Hematopoietic multipotent progenitor cell treated with erythropoietin and hydrocortisone succinate and interleukin-3 and kit ligand, for 6 days (in vitro differentiated cells): ENCODE data around the gene PLB1.
"Not testable (repeated sequence)": the region's sequence is repeated elsewhere in the genome, so short reads cannot be mapped to it uniquely, and the experiment has no call there.

Experiments
- DNase-seq: peaks from one replicate; pipeline ENCODE4 v3.0.0-alpha.2; 2015

PLB1 gene

DNA sequence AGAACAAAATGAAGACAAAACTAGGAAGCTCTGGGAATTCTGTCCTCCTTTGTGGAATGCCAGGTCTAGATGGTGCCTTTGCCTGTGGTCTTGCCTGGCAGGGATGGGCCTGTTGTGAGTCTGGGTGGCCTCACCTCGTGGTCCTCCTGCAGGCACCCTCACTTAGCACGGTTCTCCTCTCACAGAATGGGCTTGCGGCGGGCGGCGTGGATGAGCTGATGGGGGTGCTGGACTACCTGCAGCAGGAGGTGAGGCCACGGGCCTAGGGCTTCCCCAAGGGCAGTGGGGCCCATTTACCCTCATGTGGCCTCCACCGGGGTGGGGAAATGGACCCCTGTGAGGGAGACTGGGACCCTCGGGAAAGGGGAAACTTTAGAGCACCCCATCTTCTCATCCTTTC is 42.3 kb downstream of the PLB1 start:
- no peak for DNase-seq

DNA sequence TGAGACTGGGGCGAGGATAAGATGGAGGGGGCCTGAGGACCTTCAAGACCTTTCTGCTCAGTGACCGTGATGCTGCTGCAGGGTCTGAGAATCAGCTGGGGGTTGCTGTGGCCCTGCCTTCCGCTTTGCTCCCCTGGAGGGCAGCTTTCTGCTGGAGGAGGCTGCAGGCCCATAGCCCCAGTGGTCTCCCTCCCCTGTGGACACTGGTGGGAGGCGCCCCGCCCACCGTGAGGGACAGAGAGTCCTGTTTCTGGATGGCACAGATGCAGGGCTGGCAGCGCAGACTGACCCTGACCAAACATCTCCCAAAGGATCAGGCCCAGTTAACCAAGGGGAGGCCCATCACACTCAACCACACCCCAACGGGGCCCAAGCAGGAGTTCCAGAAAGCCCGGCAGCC is 42.8 kb downstream of the PLB1 start:
- no peak for DNase-seq

DNA sequence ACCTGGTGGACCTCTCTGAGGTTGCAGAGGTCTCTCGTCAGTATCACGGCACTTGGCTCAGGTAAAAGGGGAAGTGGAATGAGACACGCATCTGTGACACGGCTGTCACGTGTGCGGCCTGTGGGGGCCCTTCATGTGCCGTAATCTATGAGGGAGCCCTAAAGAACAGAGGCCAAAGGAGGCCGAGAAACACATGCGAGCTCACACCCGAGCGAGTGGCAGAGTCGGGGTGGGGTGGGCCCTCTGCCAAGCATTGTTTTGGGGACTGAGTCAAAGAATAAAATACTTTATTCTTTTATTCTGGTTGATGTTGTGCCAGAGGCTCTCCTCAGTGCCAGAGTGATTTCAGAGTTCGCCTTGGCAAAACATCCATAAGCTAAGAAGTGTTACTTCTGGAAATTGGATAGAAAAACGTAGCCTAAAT is 43.3 kb downstream of the PLB1 start:
- DNase-seq = no peak

DNA sequence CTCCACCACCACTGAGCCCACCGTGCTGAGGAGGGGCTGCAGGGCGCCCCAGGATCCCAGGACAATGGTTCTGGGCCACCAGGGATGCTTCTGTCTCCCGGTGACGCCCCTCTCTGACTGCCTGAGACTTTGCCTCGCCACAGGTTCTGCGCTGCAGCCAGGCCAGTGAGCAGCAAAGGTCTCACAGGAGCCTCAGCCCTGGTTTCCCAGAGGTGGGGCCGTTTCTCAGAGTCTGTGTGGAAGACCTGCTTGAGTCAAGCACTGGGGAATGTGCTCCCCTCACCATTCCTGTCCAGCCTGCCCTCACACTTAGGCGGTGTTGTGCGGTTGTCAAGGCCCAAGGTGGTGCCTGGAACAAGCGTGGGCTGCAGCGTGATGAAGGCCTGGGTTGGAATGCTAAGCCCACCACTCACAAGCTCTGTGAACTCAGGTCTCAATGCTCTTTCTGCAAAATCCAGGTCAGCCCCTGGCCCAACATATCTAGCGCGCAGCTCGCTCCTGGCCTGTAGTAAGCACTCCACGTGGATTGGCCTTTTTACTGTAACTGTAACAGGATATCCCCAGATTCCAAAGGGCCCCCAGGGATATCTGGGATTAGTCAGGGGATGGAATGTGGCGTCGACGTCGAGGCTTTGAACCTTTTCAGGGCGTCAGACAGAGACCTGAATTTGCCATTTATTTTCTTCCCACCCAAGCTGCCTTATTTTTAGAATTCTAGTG is 47.6 kb downstream of the PLB1 start:
- no peak for DNase-seq

DNA sequence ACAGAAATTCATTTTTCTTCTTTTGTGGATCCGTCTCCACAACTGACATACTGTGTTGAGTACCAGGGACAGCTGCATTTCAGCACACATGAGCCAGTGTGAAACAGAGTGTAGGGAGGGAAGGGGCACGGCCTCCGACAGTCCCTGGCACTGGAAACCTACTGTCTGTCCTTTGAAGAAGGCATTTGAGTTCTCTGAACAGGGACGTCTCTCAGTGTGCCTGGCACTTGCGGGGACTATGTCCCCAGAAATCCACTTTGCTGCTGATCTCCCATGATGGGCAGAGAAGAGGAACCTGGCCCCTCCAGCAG is 48.1 kb downstream of the PLB1 start:
- no peak for DNase-seq

DNA sequence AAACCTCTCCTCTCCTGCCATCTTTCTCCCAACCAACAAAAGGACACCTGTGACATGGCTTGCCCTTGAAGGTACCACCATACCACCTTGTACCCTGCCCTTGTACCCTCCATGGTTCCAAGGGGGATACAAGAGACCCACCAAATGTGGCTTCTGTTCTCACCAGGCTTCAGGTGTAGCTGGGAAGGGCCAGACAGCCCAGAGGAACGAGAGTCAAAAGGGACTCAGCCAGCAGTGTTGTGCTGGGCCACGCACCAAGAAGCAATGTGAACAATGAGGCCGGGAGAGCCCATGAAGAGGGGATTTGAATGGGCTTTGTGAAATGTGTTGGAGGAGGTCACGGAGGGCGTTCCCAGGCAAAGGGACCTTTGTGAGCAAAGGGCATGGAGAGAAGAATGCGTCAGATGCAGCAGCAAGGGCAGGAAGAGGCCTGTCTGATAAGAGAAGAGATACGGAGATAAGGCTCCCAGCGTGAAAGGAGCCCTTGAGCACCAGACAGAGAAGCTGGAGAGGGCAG is 48.6 kb downstream of the PLB1 start:
- DNase-seq = peak; percentile 51

DNA sequence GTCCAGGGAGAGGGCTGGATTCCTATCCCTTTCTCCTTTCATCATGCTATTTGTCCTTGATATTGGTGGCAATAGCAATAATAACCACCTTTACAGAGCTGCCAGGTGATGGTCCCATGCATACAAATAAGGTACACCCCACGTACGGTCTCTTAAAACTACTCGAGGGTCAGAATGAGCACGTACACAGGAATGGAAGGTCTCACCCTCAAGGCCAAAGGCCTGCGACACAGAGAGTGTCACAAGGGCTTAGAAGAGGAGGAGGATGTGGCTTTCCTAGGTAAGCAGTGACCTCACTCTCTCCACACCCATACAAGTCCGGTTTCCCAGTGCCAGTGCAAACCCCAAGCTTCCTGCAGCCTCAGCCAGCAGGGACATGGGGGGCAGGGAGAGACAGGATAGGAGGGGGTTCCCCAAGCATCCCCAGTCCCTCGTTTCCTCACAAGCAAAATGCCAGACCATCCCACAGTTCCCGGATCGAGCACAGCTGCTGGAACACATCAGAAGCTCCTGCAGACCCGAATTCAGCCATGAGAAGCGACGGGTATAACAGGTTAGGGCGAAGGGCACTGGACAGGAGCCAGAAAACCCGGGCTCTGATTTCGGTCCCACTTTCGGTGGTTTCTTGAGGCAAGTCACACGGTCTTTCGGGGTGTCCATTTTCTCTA is 49.2 kb downstream of the PLB1 start:
- DNase-seq = no peak

DNA sequence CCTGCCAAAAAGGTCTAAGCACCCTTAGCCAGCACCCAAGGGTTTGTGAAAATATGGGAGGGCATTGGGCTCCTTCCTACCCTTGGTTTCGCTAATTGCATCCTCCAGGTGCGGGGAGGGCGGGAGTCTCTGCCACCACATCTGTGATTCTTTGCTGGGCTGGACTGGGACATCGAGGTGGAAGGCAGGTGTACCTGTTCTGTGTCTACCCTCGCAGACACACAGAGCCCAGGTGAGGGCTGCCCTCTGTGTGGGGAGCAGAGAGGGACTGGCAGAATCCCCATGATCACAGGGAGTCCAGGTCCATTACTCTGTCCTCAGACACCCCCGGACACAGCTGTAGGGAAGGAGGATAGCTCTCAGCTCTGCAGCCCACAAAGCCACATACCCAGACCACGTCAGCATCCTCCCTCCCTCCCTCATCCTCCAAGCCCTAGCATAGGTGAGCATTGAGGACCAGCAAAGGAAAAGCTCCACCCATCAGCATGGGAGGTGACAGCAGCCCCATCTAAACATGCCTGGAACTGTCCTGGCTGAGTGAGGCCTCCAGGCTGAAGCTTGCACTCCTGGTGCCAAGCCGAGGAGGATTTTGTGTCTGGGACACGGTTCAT is 49.8 kb downstream of the PLB1 start:
- no peak for DNase-seq

DNA sequence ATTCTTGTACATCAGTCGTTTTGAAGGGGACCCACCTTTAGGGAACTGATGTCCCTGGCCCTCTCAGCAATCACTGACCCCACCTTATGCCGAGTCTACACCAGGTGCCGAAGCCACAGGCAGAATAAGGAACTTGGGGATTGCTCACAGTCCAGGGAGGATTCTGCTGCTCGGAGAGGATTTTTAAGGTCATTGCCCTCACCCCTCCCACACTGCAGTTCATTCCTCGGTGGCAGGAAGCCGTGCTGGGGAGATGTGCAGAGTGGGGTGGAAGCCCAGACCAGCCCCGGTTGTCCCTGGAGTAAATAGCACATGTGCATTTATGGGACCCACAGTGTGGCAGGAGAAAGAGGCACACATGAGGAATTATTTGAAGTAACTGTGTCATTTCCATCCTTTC is 50.4 kb downstream of the PLB1 start:
- no peak for DNase-seq

DNA sequence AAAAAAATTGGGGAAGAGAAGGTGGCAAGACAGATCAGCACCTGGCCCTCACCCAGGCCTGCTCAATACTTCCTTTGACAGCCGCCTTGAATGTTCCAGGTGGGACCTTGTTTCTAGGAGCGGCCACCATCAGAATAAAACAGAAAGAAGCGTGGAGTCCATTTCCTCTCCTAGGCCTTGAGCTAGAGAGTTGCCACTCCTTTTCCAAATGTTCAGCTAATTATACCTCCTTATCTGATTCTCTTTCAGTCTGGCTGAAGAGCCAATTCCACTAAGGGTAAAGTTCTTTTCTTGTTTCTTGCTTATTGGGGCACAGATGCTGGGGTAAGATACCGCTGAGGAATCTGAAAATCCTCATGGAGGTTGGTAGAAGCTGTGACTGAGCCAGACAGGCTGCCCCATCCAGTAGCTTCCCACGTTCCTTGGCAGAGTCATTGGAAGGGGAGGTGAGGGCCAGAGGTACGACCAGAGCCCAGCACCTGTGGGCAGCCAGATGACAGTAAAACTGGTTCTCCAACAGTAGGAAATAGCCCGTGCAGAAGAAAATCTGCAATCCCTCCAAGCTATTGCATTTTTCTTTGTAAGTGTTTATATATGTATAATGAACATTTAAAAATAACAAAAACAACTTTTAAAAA is 51.5 kb downstream of the PLB1 start:
- DNase-seq = no peak

DNA sequence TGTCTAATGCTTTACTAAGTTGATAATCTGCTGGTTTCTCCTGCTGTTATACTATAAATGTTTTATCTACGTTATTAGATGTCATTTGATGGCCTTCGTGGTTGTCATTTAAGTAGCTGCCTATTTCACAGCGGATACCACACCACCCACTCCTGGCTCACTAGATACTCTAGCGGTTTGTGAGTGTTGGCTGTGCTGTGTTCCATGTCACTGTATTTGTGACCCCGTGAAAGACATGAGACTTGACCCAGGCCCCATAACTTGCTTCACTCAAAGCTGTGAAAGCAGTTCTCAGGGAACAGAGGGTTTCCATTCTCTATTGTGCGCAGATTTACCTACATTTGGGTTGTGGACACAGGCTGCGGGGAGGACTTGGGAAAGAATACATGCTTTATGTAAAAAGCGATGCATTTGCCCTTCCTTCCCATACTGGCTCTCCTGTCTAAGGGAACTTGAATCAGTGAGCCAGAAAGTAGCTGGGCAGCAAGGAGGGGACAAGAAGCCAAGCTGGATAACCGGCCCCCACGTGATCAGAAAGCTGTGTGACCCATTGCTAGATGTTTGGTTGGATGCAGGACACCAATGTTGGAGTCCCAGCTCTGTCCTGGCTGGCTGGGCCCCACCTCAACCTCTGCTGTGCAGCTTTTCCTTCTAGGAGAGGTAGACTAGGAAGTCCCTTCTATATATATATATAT is 52.2 kb downstream of the PLB1 start:
- DNase-seq = no peak

DNA sequence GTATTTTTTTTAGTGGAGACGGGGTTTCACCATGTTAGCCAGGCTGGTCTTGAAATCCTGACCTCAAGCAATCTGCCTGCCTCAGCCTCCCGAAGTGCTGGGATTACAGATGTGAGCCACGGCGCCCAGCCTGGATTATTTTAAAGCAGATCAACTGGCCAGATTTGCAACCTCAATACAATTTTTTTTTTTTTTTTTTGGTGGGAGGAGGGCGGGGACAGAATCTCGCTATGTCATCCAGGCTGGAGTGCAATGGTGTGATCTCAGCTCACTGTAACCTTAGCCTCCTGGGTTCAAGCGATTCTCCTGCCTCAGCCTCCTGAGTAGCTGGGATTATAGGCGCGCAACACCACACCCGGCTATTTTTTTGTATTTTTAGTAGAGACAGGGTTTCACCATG is 54.5 kb downstream of the PLB1 start:
- not testable (repeated sequence) for DNase-seq

DNA sequence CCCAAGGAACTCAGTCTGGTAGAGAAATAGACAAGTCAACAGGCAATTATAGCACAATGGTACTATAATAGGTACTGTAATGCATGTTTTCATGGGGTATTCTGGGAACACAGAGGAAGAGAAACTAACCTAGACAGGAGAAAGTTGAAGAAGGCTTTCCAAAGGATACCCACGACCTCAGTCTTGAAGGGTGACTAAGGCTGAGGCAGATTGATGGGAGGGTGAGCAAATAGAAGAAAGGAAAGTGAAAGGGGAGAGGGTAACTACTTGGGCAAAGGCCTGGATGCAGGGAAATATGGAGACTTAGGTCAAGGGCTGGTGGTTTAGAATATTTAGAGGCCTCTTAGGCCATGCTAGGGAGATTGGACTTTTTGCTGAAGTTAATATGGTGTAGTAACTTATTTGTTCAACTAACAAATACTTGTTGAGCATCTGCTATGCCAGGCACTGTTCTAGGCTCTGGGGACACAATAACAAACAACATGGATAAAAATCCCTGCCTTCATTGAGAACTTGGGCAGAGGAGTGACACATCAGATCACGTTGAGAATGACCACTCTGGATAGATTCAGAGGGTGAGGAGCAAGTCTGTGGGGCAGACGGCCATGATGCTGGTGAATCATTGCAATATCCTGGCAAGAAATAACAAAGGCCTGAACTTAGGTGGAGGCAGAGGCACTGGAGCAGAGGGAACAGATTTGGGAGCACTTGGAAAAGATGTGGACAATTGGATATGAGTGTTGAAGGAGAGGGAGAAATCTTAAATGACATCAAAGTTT is 56.4 kb downstream of the PLB1 start:
- no peak for DNase-seq

DNA sequence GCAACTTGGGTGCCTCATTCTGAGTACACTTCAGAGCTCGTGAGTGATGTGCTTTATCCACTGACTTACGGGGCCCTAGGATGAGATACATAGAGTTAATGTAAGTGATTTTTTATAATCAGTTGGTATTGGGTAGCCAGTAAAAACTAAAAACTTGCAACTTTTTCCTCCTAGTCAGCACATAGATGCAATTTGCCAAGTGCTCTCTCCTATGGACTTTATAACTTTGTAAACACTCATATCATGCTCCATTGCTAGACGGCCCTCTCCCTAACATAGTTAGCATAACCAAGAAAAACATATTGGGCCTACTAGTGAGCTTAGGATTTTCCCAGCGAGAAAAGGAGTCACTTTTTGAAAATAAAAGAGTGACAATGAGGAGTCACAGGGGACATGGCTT is 60.4 kb downstream of the PLB1 start:
- DNase-seq = no peak

DNA sequence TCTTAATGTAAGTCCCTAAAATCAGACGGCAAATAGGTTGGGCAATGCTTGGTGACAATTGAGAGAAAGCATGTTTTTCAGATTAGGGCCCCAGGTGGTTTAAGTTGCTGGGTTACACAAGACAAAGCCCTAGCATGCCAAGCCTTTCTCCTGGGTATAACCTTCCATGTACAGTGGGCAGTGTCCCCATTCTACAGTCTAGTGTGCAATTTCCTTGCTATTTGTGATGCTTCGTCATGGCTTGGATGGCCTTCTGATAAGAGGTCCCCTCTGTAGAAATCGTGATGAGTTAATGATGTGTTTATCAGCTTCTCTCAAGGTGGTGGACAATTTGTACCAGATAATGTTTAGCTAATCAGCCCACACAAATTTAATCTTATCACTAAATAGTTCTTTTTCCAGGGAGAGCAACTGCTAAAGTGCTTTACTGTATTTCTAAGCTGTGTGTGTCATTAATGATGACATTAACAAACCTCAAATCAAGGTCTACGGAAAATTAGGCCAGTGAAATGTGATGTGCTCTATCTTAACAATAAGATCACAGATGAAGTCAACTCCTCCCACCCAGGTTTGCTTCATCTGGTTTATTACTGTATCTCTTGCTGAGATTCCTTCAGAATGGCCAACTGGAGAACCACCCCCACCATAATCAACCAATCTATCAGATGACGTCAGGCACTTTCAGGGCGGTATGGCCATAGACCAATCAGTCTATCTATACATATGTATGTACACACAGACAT is 61.7 kb downstream of the PLB1 start:
- DNase-seq = peak; percentile 75

DNA sequence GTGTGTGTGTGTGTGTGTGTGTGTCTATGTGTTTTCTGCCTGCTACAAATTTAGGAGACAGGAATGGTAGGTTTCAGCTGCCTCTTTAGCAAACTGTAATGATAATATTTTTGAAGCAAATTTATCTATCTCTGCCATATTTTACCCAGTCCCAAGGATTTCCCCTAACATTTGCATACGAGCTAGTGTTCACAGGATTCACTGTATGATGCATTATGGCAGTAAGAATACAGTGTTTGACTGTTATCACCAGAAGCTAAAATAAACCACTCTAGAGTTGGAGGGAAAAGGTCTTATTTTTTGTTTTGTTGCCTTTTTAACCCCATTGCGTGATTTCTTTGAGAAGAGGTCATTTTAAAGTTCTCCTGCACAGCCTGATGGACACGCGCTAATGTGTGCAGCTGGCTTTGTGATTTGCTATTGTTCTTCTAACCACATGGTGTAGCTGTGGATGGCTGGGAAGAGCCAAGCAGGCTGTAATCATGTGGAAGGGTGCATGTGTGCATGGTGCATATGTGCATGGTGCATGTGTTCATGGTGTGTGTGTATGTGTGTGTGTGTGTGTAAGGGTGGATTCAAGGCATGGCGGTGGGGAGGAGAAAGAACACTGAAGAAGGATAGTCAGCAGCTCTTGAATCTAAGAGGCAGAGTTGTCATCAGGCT is 62.4 kb downstream of the PLB1 start:
- DNase-seq = no peak

DNA sequence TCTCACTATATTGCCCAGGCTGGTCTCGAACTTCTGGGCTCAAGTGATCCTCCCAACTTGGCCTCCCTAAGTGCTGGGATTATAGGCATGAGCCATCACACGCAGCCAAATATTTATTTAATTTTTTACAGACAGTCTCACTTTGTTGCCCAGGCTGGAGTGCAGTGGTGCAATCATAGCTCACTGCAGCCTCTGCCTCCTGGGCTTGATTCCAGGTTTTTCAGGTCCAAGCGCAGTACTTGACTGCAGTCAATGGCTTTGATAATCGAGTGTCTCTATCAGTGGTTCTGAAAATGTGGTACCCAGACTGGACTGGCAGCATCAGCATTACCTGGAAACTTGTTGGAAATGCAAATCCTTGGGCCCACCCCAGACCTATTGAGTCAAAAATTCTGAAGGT is 63.1 kb downstream of the PLB1 start:
- DNase-seq = no peak

DNA sequence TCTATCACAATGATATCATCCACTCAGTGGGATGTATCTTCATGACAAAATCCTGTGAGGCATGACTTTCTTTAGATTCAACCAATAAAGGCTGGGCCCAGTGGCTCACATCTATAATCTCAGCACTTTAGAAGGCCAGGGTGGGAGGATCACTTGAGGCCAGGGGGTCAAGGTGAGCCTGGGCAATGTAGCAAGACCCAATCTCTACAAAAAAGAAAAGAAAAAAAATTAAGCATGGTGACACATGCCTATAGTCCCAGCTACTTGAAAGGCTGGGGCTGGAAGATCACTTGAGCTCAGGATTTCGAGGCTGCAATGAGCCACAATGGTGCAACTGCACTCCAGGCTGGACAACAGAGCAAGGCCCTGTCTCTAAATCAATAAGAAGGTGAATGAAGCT is 68.0 kb downstream of the PLB1 start:
- no peak for DNase-seq

DNA sequence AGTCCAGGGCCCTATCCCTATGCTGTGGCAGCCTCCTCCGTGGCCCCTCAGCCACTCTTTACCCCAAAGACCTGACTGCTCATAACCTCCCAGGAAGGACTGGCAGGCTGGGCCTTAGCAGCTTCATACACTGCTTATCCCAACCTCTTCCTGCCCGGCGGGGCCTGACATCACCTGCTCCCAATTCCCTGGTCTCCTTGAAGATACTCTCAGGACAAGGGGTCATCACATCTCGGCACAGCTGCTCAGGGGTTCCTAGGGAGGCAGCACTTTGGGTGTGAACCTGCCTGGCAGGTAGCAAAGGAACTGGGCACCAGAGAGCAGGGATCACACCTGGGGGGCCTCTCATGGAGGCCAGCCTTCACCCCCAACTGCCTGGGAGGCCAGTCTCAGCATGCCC is 68.5 kb downstream of the PLB1 start:
- no peak for DNase-seq

DNA sequence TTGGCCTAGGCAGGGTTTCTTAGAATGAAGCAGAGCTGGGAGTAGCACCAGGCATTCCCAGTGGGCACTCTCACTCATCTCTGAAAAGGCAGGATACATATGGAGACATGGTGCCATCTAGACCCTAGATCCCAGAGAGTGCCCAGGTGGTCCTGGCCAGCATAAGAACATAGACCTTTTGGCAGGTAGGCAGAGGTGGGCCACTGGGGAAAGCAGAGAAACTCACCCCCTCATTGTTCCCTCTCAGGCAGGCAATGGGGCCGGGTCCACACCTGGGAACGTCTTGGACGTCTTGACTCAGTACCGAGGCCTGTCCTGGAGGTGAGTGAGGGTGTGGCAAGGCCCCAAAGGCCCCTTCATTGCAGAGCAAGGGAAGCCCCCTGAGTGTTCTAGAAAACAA is 69.2 kb downstream of the PLB1 start:
- no peak for DNase-seq

DNA sequence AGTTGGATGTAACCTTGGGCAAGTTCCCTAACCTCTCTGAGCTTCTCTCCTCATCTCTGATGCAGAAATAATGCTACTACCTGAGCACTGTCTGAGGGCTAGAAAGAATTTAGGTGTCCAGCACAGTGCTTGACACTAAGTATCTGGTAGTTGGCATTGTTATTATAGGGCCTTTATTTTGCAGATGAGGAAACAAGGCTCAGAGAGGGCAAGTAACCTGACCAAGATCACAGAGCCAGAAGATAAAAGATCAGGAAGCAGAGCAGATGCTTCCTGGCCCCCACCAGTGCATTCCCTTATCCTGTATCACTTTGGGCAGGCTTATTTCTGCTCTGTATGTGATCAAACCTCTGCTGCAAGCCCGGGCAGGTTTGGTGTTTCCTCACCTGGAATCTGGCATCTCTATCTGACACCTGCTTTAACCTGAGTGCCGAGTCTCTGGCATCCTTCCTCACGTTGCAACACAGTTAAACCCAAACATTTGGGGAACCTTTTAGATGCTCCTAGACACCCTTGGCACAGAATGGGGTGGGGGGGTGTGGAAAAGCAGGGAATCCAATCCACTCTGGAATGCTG is 69.9 kb downstream of the PLB1 start:
- no peak for DNase-seq
